SIG-M5 (cell line): Measurements from ENCODE around the gene GNAI1.

Experiments used
- DNase-seq: peaks from one replicate; lab custom pipeline; 2025; lab: John Stamatoyannopoulos, UW

GNAI1 gene

DNA sequence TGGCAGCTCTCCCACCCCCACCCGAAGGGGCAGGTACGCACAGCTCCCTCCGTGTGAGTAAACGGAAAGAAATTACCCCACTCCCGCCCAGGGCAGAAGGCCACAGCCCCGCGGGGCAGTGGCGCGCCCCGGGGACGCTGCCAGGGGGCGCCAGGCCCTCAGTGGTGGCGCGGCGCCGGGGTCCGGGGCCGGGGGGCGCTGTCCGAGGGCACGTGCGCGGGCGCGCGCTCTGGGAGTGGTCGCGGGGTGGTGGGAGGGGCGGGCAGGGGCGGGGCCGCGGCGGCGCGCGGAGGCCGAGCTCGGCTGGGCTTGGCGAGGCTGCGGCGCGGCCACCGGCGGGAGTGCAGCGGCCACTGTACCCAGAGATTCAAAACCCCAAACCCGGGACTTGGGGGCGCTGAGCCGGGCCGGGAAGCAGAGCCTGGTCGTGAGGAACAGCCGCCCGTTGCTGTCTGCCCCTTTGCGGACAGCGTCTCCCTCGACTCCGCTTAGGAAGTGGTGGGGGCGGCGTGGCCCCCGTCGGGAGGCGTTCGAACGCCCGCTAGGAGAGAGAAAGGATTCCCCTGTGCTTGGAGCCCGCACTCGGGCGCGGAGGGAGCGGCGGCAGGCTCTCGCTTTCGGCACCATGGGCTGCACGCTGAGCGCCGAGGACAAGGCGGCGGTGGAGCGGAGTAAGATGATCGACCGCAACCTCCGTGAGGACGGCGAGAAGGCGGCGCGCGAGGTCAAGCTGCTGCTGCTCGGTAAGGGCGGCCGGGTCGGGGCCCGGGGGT, at the start of gene GNAI1:
Gene GNAI1 (plus strand): TSS at position 296 of the 773 bp plus-strand sequence. CDS start 330 bp downstream, at position 626.
- DNase-seq, result no peak

DNA sequence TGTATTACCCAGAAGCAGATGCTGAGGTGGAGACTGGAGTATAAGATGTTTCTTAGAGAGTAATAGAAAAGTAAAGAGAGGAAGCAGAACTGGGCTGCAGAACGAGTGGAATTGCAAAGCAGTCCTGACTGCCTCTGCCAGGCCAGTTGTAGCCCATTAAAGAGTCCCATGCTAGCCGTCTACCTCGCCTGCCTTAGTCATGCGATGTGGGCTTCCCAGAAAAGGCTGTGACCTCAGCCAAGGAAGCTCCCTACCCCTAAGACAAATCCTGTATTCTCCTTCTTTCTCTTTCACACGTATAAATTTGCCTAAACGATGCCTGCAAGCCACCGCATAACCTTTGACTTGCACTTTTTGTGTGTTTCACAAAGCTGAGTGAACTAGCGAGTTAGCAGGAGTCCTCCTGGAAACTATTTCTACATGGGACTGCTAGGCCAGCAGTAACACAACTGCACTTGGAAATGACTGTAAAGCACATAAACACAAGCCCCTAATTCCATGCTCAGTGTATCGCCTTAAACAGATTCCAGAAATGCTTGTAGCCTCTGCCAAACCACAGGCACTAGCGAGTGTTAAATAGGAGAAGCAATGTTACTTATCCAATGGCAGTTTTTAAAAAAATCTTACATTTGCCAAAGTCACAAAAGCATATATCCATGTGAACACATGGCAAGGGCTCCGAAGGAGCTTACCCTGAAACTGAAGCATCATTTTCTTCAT, 47.4 kb upstream of the GNAI1 start:
- DNase-seq, result no peak

DNA sequence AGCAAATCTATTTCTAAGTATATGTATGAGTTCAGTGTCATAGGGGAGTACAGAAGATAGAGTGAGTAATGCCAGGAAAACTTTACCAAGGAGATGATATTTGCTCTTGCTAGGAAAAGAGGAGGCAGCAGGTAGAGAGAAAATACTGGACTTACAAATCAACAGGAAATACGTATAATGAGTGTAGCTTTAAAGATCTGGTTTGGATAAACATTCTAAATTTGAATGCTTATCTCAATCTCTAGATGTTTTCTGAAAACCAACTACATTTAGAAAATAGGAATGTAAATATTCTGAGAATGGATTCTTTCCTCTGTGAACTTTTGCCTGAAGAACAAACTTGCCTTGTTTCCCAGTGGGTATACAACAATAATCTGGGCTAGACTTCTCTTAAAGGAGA, 46.9 kb upstream of the GNAI1 start:
- DNase-seq, result no peak

DNA sequence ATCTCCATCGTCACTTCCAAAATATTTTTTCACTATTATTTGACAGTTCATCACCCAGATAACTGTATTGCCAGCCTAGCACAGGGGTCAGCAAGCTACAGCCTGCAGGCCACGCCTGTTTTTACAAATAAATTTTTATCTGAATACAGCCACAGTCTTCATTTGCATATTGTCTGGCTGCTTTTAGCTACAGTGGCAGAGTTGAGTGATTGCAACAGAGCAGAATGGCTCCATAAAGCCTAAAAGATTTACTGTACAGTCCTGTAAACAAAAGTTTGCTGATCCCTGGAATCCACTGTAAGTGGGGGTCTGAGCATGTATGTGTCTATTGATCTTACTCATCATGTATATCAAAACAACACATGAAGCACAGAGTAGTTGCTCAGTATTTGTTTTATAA, 45.9 kb upstream of the GNAI1 start:
- no peak for DNase-seq

DNA sequence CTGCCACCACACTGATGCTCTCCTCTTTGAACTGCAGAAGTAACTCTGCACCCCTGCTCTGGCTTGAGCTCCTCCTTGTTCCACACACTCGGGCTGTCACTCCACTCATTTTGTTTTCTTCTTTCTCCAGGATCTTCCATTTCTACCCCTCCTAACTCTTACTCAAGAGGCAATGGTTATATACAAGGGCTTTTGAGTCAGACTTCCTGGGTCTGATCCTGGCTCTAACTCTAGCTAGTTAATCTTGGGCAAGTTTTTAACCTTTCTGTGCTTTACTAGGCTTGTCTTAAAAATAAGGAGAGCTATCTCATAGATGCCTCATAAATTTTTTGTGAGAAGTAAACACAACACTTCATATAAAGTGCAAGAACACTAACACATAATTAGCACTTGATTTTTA, 45.3 kb upstream of the GNAI1 start:
- no peak for DNase-seq

DNA sequence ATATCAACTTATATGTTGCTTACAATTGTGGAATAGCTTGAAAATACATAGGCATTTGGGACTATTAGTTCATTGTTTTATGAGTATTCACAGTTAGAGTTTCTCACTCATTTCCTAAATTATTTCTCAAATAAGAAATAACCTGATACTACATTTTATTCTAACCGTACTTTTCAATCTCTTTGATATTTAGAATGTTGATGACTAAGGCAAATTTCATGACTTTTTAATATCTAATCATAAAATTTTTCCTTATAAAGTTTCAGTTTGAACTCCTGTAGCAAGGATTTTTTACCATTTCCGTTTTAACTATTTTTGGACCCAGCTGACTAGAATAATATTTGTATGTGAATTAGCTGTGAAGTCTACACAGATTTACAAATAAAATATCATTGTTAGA, 41.3 kb upstream of the GNAI1 start:
- no peak for DNase-seq

DNA sequence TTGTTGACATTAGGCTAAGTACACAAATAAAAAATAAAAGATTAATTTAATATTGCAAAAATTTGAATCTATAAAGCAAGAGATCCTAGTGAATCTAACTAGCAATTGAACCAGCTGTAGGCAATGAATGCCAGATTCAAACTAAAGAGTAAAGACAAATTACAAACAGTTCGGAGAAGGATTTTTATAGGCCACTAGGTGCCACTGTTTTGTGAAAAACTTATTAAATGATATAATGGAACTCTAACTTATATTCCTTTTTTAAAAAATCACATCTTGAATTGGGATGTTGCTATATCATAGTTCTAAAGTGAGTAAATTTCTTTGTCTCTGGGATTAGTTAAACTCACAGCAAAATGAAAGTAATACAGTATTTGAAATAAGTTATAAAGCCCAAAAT, 39.1 kb upstream of the GNAI1 start:
- no peak for DNase-seq

DNA sequence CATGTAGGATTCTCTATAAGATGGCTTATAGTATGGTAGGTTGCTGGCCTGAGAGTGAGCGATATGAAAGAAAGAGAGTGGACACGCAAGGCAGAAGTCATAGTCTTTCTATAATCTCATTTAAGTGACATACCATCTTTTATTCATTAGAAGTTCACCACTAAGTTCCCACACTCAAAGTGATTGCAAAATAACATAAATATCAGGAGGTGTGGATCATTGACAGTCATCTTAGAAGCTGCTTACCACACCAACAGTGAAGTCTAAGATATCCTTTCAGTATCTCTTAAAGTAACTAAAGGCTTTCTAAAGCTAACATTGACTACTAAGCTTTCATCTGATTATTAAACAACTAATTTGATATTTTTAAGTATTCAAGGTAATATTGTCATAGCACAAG, 36.9 kb upstream of the GNAI1 start:
- DNase-seq, result no peak

DNA sequence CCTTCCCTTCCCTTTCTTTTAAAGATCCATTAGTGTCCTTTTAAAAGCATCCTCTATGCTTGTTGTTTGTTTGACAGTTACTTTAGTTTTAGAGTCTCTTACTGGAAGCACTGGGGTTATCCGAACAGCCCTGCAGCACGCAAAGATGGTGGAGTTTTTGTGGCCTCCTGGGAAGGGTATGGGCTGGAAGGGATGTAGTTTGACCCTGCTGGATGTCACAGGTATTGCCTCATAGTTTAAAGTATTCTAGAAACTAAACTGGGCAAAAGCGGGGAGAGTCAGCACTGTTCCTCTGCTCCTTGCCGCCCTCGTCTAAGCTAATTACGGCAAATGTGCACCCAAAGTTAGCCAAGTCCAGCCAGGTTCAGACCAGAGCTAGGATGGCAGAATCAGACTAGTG, 35.8 kb upstream of the GNAI1 start:
- DNase-seq, result no peak

DNA sequence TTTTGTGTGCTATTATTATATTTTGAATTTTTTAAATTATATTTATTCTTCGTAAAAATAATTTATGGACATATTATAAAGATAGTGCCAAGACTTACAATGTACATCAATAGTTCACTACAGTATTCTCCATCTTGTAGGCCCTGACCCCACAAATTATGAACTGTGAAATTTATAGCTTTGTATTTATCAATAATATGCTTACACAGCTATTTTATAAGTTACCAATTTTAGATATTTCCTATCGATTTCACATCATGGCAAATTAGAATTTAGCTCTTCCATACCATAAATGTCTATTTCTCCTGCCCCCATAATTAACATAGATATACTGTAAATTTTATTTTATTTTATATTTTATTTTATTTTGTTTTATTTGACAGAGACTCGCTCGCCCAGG, 34.4 kb upstream of the GNAI1 start:
- DNase-seq, result no peak

DNA sequence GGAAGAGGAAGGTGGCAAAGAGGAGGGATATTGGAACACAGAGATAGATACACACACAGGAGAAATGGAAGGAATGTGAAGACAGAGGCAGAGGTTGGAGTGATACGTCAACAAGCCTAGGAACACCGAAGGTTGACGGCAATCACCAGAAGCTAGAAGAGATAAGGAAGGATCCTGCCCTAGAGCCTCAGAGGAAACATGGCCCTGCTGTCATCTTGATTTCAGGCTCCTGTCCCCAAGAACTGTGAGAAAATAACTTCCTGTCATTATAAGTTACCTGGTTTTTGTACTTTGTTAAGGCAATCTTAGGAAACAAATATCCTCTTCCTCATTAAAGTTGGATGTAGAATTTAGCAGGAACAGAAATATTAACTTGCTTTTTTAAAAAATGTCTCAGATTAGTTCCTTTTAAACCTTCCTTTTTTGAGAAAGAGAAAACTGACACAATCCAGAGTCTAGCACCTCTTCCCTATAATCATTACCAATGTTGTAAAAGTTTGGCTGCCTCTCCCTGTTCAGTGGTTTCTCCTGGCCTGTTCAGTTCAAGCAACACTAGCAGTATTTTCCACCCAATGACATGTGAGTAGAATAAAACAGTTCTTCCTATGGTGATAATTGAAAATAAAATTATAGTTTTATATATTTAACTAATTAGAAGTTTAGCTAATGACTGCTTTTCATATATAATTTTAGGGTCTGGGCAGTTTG, 28.8 kb upstream of the GNAI1 start:
- DNase-seq, result no peak

DNA sequence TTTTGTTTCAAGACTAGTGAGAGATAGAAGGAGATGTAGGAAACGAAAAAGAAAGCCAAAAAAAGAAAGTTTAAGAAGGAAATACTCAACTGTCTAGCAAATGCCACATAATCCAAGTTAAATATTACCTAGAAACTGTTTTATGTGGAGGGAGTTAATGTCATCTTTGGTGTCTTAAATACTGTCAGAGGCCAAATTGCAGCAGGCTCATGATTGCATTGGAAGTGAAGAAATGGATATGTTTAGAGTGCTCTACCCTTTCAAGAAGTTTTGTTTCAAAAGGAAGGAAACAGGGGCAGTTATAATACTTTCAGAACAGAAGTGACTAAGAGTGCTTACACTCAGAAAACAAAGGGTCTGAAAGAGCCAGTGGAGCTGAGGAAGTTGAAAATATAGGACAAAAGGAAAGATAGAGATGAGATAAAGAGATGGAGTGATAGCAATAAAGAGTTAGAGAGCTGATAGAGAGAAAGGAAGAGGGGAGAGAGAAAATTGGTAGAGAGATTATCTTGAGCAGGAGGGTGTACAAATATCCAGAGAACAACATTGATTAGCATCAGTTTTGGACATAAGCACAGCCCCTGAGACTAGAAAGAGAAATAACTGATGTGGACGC, 28.0 kb upstream of the GNAI1 start:
- no peak for DNase-seq

DNA sequence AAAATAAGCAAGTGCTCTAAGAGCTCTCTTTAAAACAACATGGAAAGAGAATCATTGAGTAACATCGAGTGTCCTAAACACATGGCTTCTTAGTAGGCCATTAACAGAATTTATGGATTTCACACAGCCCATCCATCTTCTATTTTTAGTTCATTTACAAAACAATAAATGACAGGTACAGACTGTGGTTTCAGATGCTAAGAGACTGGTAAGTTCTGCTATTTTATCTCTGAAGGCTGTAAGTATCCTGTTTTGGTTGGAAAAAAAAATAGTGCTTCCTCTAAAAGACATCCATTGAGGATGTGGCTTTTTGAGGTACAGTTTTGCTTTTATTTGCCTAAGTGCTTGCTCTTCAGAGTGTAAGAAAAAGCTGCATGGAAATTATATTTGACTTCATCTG, 27.4 kb upstream of the GNAI1 start:
- DNase-seq, result no peak

DNA sequence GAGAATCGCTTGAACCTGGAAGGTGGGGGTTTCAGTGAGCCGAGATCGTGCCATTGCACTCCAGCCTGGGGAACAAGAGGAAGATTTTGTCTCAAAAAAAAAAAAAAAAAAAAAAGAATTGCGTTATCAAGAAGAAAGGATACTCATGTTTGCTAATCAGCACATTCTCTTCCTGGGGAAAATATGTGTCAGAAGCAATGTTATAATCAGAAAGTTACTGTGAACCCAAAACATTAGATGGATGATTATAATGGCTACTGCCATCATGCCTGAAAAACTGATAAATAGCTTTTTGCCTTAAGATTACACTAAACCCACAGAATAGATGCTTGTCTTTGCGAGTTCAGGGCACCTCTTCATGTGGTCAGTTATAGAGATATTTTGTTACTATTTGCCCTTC, 24.3 kb upstream of the GNAI1 start:
- DNase-seq, result no peak

DNA sequence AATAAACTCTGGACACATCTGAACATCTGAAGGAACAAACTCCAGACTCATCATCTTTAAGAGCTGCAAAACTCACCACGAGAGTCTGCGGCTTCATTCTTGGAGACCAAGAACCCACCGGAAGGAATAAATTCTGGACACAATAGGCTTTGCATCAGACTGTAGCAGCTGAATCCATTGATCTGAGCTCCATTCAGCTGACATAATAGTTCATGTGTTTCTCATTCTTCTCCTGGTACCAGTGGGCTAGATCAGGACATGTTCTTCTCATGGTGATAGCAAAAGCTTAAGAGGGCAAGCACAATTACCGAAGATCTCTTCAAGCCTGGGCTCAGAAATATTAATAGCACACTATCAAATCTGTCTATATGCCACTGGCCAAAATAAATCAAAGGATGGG, 20.5 kb upstream of the GNAI1 start:
- no peak for DNase-seq

DNA sequence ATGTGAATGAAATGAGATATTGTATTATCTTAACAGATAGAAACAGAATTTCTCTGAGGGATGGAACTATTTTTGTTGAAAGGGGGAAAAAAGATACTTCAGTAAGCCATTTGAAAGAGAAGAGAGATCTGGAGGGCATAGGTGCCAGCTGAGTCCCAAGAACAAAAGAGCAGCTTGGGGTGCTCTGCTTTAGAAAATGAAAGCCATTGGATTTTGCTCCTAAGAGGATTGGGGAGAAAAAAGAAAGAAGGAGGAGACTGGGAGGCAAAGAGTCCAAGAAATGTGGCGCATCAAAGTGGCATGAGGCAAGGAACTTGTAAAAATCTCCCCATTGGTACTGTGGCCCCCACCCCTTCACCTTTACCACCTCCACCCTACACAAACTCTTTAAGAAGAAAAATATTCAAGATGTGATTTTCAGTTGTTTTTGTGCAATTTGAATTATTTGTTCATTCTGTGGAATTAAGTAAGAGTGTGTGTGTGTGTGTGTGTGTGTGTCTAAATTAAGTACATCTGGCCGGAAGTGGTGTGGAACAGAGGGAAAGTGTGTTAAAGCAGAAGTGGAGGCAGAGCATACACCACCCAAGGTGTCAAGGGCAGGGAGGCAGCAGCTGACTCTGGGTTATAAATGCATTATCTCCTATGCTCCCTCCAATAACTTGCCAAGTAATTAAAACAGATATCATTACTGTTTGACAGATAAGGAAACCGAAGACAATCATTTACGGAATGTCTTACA, 9.9 kb upstream of the GNAI1 start:
- no peak for DNase-seq

DNA sequence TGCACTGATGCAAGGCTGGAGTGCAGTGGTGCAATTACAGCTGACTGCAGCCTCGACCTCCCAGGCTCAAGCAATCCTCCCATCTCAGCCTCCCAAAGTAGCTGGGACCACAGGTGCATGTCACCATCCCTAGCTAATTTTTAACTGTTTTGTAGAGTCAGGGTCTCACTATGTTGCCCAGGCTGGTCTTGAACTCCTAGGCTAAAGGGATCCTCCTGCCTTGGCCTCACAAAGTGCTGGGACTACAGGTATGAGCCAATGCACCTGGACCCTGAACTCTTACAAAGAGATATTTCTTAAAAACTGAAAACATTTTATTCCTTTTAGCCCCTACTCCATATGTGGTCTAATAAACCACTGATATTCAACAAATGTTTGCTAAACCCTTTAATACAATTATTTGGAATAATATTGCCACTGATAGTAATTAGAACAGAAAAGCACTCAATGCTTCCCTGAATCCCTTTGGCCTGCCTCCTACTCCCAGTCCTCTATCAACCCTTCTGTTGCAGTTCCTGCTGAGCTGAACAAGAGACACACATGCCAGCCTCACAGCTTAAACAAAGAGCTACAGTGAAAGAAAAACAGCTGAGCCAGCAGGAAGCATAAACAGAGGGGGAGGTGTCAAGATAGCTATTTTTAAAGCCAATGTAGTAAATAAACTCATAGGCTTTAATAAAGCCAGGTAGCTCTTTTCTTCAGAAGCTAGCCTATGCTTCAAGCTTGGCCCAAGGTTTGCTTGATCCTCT, 7.0 kb upstream of the GNAI1 start:
- no peak for DNase-seq

DNA sequence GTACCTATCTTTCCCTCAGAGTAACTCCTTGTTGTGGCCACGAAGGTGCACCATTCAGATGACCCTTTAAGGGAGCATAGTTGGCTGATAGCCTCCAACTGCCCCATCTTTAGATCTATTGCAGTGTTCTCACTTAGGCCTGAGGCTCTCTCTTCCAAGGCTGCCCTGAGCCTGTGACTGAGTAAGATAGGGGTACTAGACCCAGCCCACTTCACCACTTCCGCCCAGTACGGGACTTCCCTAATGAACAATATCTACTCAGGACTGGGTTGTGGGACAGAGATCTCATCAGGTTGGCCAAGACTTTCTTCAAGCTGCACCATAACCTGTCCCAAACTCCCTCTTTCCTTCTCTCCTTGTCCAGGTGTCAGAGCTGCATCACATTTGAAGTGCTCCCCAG, 5.7 kb upstream of the GNAI1 start:
- no peak for DNase-seq

DNA sequence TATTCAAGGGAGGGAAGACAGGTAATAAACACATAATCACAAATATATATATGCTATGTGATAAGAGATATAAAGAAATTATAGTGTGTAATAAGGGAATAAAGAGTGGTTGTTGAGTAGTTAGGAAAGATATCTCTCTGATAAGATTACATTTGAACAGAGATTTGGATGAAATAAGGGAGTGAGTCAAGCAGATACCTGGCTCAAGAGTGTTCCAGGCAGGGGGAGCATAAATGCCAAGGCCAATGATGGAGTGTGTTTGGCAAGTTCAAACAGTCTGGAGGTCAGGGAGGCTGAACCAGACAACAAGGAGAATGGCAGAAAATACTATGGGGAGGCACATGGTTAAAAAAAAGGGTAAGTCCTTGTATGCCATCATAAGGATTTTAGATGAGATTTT, 4.8 kb upstream of the GNAI1 start:
- DNase-seq, result no peak

DNA sequence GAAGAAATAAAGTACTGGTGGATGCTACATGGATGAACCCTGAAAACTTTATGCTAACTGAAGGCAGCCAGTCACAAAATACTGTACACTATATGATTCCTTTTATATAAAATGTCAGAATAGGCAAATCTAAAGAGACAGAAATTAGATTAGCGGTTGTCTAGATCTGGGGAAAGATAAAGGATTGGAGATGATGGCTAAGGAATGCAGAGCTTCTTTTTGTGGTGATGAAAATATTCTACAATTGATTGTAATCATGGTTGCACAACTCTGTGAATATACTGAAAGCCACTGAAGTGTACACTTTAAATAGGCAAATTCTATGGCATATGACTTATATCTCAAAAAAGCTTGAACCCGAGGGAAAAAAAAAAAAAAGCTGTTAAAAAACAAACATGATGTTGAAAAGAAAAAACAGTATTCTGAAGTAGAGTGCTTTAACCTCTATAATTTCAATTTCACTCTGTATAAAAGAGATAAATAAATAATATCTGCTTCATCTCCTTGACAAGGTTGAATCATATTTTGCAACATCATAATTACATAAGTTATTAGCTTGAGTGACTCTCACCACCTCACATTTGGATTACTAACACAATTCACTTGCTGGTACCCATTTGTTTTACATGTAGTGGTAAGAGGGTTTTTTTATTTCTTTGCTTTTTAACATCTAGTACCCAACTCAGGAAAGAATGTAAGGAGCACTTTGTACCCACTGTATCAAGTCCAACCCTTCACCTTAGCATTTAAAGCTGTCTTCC, 2.8 kb upstream of the GNAI1 start:
- DNase-seq, result no peak

DNA sequence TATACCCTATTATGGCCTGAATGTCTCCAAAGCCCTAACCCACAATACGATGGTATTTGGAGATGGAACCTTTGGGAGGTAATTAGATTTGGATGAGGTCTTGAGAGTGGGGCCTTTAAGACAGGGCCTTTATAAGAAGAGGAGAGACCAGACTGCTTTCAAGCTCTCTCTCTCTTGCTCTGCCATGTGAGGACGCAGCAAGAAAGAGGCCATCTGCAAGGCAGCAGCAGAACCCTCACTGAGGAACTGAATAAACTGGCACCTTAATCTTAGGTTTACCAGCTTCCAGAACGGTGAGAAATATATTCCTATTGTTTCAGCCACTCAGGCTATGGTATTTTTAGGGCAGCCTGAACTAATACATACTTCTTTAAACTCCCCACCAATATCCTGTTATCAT, 2.0 kb upstream of the GNAI1 start:
- DNase-seq, result no peak
